HG03280 (cell line): Measurements from ENCODE around the gene RUBCN.
"Not testable (repeated sequence)": the region's sequence is repeated elsewhere in the genome, so short reads cannot be mapped to it uniquely, and the experiment has no call there.

ENCODE experiments used
- ATAC-seq: cut with Tn5 transposase; IDR thresholded peaks from one replicate; pipeline ENCODE4 v1.9.1; 2021; ENCODE audit warnings: mild to moderate bottlenecking, moderate library complexity; ENCODE audit not compliant: unreplicated experiment

The RUBCN gene

DNA sequence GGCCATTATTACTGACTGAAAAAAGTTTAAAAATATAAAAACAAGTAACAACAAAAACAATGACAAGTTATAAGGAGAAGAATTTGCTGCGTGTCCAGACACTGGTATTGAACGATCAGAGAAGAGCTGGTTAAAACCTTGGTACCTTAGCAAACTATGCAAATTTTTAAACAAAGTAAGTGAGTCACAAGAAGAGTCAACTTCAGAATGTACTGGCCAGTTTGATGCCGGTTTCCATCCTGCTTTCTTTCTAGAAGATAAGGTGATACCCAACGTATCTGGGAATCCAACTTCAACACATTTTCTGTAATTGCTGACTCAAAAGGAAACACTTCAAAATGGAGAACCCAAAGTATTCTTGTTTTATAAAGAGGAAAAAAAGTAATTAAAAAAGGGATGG, 49.8 kb downstream of the RUBCN start:
- no peak for ATAC-seq

DNA sequence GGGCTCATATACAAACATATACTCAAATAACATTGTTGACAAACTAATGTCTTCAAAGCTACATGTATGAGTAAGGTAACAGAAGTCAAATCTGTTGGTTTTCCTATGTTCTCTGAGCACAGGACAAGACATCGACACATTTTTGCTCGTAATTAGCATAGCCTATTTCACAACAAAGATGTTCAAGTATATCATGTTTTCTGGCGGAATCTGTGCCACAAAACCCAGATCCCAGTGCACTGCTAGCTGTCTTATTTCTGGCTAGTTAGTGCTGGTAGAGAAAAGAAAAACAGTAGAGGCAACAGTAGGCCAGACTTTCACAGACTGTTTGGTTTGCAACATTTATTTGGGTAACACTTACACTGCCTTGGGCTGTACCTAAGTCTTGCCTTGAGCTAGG, 51.2 kb downstream of the RUBCN start:
- no peak for ATAC-seq

DNA sequence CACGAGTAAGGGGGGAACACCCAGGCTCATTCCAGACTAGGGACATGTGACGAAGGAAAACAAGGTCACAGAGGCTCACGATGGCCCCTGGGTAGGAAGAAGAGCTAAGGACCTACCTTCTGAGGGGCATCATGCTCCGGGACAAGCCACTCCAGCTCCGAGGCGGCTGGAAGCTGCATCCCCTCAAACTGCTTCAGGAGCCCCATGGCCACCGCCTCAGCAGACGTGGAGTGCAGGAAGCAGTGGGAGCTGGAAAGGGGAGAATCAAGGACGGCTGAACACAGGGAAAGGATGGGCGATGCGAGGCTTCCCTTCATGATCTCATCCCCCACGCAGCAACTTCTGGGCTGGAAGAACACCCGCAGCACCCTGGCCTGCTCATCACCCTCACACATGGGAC, 53.5 kb downstream of the RUBCN start:
- ATAC-seq = no peak

DNA sequence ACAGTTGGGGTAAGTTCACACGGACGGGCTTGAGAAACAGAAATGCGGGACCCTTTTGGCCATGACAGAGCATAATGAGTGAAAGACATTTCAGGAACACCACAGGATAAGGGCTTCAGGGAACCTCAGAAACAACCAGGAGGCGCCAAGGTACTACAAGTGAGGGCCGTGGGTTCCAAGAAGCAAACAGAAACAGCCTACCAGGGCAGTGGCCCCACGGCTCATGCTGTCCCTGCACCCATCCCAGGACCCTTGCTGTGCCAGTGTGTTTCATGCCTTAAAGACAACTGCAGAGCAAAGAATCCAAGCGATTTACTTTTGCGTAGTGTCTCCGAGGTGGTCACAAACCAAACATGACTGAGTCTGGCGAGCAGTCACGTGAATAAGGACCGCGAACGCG, 54.0 kb downstream of the RUBCN start:
- ATAC-seq = no peak

DNA sequence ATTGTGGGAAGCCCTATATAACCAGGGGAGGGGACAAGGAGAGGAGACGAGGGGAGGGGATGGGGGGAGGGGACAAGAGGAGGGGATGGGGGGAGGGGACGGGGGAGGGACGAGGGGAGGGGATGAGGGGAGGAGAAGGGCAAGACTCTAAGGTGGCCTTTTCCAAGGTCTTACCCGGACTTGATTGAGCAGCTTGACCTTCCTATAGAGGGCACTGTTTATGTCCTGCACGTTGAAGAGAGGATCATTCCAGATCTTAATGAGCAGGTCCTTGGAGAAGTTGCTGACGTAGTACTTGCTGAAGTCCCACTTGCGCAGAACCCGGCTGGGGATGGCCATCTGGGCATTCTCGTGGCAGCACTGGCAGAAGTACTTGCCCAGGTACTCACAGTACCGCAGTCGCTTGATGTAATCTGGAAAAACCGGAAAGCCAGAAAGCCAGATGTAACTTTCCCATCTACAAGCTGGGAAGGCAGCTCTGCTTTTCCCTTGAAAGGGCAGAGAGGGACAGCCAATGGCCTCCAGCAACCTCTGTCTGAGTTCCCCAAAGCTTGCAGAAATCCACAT, 55.7 kb downstream of the RUBCN start:
- ATAC-seq = no peak

DNA sequence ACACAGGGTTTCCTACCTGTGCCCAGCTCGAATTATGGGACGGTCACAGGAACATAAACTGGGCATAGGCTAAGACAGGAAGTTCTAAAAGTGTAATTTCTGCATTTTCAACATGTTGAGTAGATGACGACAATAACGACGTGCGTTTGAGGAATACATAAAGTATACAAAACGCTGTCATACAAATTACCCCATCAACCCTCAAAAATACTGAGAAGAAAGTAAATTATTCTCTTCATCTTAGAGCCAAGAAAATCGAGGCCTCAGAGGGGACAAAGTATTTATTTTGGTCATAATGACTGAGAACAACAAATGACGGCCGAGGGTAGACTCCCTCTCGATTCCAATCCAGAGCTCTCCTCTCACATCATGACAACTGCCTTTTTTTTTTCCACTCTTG, 60.8 kb downstream of the RUBCN start:
- ATAC-seq = no peak

DNA sequence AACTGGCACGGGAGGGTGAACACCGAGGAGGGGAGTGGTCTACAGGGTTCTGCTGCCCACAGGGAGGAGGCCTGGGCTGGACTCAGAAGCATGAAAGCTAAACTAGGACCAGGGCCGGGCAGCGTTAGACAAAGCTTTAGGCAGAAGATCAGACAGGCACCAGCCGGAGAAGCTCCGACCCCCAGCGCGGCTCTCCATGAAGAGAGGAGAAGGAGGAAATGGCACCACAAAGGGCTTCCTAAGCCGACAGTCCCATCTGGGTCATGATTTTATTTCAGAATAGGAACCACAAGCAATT, 61.2 kb downstream of the RUBCN start:
- ATAC-seq = no peak

DNA sequence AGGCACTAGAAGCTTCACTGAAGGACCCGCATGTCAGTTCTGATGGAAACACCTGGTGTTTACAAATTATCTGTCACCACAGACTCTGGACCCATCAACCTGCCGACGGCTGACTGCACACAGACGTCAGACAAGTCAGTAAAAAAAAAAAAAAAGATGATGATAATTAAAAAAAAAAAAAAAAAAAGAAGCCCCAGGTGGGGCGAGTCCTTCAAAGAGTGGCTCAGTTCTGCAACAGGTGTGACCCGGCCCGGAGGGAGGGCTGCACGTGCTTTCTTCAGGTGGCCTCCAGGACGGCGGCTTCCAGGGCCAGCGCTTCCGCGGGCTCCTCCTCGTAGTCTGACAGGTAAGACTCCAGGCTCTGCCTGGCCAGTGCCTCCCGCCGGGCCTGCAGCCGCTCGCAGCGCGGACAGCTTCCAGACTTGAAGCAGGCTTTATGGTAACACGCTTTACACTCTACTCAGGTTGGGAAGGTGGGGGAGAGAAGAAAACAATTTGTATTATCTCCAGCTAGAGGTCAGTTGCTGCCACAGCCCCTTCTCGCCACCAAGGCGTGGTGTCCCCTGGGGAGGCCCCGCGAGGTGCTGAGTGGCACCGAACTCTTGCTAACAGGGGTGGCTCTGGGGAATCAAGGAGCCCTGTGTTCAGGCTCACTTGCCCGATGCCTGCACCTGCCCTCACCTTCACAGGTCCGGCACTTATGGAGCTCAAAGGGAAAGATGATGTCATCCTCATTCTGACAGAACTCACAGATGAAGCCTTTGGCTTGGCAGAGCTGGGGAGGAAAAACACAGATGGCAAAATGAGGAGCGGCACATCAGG, 61.8 kb downstream of the RUBCN start:
- no peak for ATAC-seq

DNA sequence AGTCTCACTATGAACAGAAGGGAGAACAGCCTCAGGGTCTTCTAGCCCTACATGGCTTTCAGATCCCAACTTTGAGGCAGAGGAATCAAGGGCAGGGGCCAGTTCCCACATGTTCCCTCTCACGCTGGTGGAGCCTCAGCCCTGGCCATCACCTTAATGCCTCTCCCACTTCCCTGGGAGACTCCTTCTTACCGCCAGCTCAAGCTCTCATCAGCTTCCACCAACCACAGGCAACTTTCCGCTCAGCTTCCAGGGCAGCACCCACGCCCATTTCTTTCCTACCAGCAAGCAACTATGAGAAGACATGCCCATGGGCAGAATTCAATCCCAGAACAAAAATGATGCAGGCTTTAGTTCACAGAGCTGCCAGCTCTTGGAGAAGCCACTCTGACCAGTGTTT, 63.5 kb downstream of the RUBCN start:
- no peak for ATAC-seq

DNA sequence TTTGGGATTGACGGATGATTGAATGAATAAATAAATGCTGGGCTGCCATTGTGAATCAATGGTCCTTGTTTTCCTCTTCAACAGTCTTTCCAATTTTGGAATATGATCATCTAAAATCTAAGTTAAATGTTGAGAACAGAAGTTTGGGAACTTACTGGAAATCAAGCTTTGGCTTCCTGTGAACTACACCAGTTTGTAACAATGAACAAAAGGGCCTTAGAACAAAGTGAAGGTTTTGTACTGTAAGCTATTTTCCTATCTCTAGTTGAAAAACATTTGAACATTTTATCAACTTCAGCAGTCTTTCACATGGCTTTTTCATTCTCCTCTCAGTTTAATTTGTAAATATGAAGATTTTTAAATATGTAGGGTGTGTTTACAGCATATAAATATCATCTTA, 66.3 kb downstream of the RUBCN start:
- no peak for ATAC-seq

DNA sequence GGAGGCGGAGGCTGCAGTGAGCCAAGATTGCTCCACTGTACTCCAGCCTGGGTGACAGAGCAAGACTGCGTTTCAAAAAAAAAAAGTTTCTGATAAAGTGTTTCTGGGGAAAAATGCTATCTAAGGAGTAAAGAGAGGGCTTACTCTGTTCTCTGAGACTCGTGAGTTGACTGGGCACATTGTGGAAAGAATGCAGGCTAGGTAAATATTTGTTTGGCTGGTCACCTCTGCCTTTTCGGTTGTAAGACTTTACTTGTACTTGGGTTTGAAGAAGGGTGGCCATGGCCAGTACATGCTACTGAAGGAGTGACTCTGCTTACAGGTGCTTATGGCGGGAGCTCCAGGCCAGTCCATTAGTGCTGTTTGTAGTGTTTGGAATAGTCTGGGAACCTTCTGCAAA, 68.7 kb downstream of the RUBCN start:
- ATAC-seq = no peak

DNA sequence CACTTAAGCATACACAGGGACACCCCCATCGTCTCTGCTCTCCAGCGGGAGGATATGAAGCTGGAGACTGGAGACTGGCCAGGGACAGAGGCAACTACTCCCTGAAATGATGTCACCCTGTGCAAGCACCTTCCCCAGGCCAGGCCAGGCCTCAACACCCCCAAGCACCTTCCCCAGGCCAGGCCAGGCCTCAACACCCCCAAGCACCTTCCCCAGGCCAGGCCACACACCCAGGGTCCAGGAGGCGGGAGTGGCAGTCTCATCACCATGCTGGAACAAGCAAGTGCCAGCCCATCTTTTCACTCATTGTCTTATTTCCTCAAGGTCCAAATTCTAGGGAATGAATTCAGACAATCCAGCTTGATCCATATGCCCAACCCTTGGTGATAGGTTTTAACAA, 69.4 kb downstream of the RUBCN start:
- not testable (repeated sequence) for ATAC-seq

DNA sequence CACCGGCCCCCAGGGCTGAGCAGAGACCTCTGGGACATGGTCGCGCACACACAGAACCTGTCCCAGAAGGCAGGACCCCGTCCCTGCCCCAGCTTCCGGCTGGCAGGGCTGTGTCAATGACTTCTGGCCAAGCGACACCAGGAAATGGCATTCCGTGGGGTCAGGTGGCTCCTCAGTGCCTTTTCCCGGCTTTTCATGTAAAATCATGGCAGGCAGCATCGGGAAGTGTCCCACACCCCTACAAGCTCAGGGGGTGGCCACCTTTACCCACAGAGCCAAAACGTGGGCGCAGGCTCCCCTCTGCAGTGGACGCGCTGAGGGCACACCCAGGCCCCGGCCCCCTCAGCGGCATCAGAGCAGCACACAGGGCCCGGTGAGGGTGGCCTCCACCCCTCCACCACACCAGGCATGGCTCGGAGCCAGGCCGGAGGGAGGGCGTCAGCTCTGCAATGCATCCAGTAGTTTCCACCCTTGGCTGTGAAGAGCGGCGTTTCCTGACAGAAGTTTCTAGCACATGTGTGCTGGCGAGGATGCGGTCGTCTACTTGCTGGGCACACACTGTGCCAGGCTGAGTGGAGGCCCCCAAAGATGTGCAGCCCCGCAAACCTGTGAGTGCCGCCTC, 70.4 kb downstream of the RUBCN start:
- ATAC-seq = not testable (repeated sequence)

DNA sequence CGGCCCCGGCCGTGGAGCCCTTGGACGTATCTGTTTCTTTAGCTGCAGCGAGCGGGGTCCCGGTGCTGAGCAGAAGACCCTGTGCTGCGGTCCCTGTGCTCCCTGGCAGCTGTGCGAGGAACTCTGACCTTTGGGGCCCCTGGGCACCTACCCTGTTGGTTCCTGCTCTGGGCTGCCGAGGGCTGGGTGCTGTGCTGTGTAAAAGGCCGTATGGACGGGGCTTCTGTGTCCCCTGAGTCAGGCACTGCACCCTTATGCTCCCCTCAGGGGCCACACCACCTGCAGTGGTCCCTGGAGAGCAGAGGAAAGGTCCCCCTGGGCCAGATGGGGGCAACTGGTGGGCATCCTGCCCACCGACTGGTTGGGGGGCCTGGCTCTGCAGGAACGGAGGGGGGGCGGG, 71.2 kb downstream of the RUBCN start:
- peak; percentile 22 for ATAC-seq

DNA sequence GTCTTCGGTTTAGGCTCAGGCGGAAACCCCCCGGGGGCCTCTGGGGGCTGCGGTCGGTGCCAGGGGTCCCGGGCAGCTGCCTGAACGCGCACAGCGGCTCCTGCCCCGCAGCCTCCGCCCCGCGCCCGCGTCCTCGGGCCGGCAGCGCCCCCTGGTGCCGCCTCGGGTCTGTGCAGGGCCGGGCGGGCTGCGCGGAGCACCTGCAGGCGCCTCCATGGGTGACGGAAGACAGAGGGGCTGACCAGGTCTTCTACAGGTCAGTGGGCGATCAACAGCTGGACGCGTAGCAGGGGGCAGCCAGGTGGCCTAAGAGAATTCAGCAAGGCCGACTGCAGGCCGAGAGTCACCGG, 71.6 kb downstream of the RUBCN start:
- ATAC-seq = peak; percentile 85

DNA sequence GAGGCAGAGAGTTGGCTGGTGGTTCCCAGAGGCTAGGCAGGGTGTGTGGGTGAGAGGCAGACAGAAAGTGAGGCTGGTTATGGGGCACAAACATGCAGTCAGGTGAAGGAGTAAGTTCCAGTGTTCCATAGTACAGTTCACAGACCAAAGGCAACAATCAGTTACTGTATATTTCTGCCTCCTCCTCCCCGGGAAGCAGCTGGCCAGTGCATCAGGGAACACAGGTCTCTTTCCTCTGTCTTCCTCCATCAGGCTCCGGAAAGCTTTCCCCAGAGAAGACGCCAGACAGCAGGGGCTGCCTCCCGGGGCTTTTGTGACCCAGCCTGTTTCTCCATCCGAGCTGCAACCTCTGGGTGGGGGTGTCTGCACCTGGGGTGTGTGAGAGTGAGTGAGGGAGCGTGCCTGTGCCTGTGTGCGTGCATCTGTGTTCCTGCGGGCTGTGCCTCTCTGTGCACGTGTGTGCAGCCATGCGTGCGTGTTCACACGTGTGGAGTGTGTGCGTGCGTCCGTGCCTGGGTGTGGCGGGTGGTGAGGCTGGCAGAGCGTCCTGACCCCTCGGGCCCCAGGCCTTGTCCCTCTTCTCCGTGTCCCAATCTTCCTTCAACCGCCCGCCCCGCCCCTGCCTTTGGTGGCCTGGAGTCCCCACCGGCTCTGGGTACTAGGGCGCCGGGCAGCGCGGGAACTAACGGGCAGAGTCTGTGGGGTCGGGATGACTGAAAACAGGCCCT, 72.1 kb downstream of the RUBCN start:
- peak; percentile 43 for ATAC-seq

DNA sequence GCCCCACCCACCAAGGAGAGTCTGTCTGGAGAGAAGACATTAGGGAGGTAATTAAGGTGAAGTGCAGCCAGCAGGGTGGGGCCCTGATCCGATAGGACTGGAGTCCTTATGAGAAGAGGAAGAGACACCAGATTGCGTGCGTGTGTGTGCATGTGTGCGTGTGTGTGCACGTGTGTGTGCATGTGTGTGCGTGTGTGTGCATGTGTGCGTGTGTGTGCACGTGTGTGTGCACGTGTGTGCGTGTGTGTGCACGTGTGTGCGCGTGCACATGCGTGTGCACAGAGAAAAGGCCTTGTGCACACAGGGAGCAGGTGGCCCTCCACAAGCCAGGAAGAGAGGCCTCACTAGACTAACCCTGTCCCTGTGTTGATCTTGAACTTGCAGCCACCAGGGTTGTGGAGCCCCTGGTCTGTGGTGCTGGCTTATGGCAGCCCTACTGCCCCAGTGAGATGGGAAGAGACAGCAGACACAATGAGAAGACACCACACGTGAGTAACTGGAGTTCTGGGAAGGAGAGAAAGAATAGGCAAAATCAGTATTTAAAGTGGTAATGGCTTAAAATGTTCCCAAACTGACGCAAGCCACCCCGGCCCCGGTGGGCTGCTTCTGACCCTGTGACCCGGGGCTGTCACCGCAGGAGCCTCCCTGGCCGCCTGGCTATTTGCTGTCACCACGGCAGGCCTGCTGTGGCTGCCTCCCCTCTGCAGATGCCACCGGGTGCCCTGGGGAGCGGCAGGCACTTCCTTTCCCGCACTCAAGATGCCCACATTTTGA, 73.2 kb downstream of the RUBCN start:
- not testable (repeated sequence) for ATAC-seq

DNA sequence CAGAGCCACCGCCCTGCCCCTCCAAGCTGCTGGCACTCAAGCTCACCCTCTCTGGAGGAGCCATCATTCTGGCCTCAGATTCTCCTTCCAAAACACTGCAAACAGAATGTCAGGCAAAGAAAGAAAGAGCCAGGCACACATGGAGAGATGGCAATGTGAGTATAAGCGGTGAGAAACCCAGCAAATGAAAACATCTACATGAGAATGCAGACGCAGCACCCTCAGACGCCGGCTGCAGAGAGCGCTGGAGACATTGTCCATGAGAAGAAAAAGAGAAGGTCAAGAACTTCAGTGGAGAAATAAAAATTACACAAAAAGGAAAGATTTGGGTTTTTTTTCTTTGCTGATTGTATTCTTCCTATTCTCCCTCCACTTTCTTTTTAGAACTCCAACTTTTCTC, 74.4 kb downstream of the RUBCN start:
- not testable (repeated sequence) for ATAC-seq

DNA sequence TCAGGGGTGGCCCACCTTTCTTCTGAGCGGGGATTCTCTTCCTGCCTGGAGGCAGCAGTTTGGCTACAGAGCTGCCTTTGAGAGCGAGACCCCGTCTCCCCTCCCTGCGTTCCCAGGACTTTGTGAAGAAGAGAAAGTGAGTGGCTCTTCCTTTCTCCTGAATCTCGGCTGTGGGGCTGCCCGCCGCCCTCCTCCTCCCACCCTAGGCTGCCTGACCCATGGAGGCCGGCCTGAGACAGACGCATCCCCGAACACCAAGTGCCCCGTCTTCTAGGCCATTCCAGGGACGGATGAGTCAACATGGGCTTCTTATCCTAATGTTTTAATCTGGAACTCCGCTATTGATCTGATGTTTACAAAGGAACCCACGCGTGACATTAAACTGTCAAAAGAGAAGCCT, 74.8 kb downstream of the RUBCN start:
- ATAC-seq = not testable (repeated sequence)

DNA sequence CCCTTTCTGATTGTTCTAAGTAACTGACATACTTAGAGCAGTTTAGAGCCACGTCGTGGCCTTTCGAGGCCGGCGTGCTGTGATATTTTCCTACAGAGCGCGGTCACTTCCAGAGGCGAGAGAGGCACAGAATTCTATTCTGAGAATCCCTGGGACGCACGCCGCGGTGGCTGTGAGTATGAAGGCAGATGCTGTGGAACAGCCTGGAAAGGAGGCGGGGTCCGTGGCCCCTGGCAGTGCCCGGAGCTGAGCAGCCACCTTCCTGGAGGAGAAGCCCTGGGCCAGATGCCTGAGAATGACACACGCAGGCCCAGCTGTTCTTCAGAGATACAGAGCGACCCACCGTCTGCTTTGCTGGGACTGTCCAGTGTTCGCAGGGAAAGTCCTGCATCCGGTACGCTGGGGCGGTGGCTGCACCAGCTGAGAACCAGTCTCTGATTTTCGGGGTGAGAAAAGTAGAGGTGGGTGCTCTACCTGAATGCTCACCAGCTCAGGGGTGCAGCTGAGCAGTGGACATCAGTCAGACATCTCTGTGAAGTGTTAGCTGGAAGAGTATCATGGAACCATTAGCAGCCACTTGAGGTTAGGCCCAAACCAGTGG, 75.4 kb downstream of the RUBCN start:
- not testable (repeated sequence) for ATAC-seq

DNA sequence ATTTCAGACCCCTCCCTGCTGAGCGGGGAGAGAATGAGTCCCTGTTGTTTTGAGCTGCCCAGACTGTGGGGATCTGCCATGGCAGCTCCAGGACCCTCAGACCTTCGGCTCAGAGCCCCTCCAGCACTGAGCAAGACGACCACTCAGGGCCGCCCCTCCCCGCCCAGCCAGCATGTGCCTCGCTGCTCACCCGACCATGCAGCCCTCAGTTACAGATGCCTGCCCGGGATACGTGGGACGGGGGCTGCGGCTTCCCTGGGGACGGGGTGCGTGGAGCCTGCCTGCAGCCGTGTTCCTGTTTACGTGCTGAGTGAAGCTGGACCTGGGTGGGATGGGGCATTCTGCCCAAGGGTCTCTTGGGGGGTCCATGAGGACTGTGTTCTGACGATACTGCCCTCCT, 77.0 kb downstream of the RUBCN start:
- not testable (repeated sequence) for ATAC-seq
